IPS-20b (cell line): ENCODE data around the gene KLHL3.

Source experiments
- H3K27ac ChIP-seq: one replicate; pipeline ENCODE4 v1.5.1; 2013; ENCODE audit warnings: low read length
- H3K27me3 ChIP-seq: 2 replicates; pipeline ENCODE4 v1.6.1; 2013; ENCODE audit warnings: mild to moderate bottlenecking, low read length, inconsistent platforms; ENCODE audit not compliant: insufficient read depth
- H3K36me3 ChIP-seq: 2 replicates; pipeline ENCODE4 v1.6.1; 2013; ENCODE audit warnings: low read depth, mild to moderate bottlenecking, inconsistent platforms, low read length, moderate library complexity; ENCODE audit not compliant: insufficient read depth
- H3K4me1 ChIP-seq: 2 replicates; pipeline ENCODE4 v1.6.1; 2013; ENCODE audit warnings: mild to moderate bottlenecking, control low read depth, inconsistent platforms, low read length, moderate library complexity; ENCODE audit not compliant: insufficient read depth
- H3K4me3 ChIP-seq: 2 replicates; pipeline ENCODE4 v1.5.1; 2013; ENCODE audit warnings: mild to moderate bottlenecking, low read length, inconsistent platforms
- H3K9ac ChIP-seq: 2 replicates; pipeline ENCODE4 v1.6.1; 2013; ENCODE audit warnings: low read depth, mild to moderate bottlenecking, inconsistent platforms, low read length, moderate library complexity
- H3K9me3 ChIP-seq: 2 replicates; pipeline ENCODE4 v1.6.1; 2013; ENCODE audit warnings: mild to moderate bottlenecking, low read depth, low read length, inconsistent platforms; ENCODE audit not compliant: insufficient read depth

The KLHL3 gene

DNA sequence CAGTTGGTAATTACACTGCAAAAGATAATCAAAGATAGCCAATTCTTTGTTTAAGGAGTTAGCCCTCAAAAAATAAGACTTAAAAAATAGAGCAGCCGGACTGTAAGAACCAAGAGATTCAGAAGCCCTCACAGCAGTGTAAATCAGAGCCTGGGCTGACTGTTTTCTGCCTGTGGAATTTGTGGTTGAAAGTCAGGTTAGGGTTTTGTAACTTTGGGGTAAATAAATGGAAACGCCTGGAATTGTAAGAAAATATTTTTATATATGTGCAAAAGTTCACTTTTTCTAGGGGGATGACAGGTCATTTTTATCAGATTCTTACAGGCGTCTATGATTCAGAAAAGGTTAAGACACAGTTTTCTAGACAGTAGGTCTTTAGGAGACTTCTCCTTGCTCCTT lies 35.6 kb downstream of the KLHL3 start:
- H3K4me1 ChIP-seq, result no peaks in the 10 kb centered on the region
- H3K36me3 ChIP-seq, result peaks cover 11% of the 10 kb centered on the region; the same call in 1 of the 2 replicates
- H3K27me3 ChIP-seq, result no peaks in the 10 kb centered on the region
- H3K27ac ChIP-seq, result no peak overlapping the region
- no peaks in the 10 kb centered on the region for H3K9me3 ChIP-seq
- H3K9ac ChIP-seq, result no peak overlapping the region
- no peak overlapping the region for H3K4me3 ChIP-seq

DNA sequence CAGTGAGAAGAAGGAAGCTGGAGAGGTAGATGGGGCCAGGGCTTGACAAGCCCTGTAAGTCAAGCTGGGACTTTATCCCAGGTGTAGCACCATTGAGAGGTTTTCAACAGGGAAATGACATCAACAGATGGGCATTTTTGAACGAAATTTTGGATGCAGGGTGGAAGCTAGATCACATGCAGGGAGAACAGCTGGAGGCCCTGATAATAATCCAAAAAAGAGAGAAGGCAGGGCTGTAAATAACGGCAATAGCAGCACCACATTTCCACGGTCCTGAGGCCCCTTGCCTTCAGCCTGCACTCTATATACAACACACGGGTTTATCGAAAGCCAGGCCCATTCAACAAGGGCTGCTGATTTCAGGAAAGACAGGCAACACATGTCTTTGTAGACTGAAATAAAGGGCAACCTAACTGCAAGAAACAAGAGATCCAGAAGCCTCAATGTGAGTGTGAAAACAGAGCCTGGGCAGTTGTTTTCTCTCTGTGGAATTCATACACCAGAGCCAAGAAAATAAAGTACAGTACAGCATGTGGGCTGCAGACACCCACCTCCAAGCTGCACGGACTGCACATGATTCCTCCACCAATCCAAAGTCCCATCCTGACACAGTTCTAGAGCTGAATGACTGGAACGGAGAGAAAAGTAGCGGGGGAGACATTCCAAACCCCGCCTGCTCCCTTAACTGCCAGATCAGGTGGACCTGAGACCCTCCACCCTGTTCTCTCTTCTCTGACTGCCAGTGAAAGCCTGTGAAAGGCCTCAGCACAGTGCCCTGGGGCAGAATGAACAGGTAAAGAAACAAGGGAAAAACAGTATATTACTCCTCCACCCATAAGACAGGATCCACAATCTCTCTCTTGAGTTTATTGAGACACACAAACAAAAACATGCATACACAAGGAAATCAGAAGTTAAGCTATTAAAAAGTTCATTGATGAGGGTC lies 36.3 kb downstream of the KLHL3 start:
- Histone ChIP-seq H3K27ac (no peak overlapping the region), H3K4me1 (no peaks in the 10 kb centered on the region), H3K4me3 (no peak overlapping the region), H3K9ac (no peak overlapping the region), H3K36me3 (peaks cover 11% of the 10 kb centered on the region; the same call in 1 of the 2 replicates), H3K27me3 (no peaks in the 10 kb centered on the region), H3K9me3 (no peaks in the 10 kb centered on the region)

DNA sequence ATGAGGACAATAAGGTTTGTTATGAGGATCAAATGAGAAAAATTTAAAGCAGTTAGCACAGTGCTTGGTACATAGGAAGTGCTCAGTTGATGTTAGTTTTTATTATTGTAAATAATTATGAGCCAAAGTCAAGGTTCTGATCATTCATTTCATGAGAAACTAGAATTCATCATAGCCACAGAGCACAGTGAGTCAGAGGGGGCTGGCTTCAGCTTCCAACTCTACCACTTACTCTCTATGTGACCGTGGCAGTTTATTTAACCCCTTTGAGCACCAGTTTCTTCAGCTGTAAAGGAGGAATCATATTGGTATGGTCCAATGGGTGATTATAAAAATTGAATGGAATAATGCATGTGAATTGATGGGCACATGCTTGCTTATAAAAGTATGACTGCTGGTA lies 39.4 kb downstream of the KLHL3 start:
- Histone ChIP-seq H3K4me1 (no peaks in the 10 kb centered on the region), H3K9me3 (no peaks in the 10 kb centered on the region), H3K27me3 (no peaks in the 10 kb centered on the region), H3K9ac (no peak overlapping the region), H3K27ac (no peak overlapping the region), H3K36me3 (peaks cover 11% of the 10 kb centered on the region; the same call in 1 of the 2 replicates), H3K4me3 (no peak overlapping the region)

DNA sequence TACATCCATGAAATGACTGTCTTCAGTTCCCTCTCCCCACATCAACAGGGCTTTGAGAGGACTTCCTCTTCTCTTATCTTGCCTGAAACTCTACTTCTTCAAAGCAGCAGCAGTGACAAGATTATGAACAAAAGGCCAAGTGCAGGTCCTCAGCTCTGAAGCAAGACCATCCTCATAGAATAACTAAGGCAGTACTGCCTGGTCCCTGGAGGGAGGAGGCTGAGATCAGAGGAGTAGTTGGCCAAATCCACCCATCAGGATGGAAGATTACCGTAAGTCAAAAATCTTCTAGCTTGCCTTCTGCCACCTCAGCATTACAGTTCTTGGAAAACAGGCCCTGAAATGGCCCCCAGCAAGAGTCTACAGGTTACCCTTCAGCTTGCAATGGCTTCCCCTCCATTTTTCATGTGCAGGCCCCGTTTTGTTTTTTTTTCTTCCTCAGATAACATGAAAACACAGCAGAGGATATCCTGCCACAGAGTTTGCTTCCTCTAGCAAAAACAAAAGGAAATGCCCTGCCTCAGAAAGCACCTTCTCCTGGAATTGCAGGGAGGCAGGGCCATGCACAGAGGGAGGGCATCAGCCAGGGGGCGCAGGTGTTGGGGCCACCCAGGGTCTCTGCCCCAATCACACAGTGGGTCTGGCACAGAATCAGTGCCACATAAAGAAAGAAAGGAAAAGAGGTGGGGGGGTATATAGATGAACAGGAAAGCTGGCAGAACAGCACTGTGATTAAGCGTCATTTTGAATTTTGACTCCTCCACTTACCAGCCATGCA lies 40.0 kb downstream of the KLHL3 start:
- Histone ChIP-seq H3K27me3 (no peaks in the 10 kb centered on the region), H3K9ac (no peak overlapping the region), H3K4me3 (no peak overlapping the region), H3K9me3 (no peaks in the 10 kb centered on the region), H3K27ac (no peak overlapping the region), H3K36me3 (peaks cover 14% of the 10 kb centered on the region), H3K4me1 (no peaks in the 10 kb centered on the region)

DNA sequence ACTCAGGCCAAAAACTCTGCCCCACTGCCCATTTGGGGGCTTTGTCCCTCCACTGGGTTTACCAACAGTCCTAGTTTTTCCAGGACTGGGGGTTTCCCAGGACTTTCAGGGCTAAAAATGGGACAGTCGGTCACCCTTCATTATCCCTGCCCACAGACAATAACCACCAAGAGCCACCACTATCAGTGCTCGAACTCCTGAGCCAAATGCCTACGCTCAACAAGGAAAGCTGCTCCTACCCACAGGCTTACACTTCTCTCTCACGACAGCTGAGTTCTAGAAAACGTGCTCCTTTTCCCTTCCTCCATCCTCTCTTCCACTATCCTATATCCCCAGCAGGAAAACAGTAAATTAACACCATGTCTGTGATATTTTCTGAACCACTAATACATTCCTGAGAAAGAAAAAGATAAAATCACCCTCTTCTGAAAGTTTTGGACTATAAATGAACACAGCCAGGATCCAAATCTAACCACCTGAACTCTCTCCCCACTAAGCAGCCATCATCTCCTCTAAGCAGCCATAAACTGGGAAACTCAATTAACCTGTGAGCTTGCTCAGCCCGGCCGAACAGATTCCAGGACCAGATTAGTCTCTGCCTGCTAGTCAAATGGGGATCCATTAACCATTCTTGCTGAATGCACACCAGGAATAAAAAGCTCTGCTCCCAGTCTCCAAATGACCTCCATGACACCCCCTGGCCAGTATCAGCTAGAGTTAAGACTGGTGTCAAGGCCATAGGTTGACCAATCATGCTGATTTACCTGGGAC lies 41.8 kb downstream of the KLHL3 start:
- Histone ChIP-seq H3K36me3 (peaks cover 23% of the 10 kb centered on the region), H3K27me3 (no peaks in the 10 kb centered on the region)

DNA sequence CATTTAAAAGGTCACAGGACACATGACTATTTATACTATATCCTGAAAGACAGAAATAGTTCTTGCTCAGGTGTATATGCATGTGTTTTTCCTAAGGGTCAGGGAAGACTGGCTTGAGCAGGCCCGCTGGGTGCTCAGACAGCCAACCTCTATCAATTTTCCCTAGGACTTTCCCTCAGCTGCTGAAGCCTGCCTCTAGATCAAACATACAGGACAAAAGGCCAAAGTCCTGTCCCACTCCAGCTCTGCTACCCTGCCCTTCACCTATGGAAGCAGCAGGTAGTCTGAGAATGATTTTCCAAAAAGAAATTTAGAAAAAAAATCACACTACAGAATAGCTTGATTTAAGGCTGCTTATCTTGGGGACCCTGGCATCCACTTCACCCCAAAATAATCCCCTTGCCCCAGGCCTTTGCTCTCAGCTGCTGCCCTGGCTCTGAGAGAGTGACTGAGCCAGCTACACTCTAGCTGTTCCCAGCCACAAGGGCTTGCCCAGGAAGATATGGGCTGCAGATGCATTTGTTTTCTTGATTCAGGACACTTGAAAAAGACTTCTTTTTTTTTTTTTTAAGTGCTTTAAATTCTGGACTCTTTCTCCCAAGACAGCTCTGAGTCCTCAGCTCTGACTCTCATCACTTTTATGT lies 42.5 kb downstream of the KLHL3 start:
- no peak overlapping the region for H3K4me3 ChIP-seq
- no peaks in the 10 kb centered on the region for H3K9me3 ChIP-seq
- H3K27ac ChIP-seq, result no peak overlapping the region
- H3K4me1 ChIP-seq, result no peaks in the 10 kb centered on the region
- peaks cover 22% of the 10 kb centered on the region for H3K36me3 ChIP-seq
- no peaks in the 10 kb centered on the region for H3K27me3 ChIP-seq
- no peak overlapping the region for H3K9ac ChIP-seq

More for the DNA sequence above, 41.8 kb downstream of the KLHL3 start:
- H3K9ac ChIP-seq, result no peak overlapping the region
- no peaks in the 10 kb centered on the region for H3K4me1 ChIP-seq
- H3K27ac ChIP-seq, result peak overlapping the region; percentile 23
- no peak overlapping the region for H3K4me3 ChIP-seq
- no peaks in the 10 kb centered on the region for H3K9me3 ChIP-seq

DNA sequence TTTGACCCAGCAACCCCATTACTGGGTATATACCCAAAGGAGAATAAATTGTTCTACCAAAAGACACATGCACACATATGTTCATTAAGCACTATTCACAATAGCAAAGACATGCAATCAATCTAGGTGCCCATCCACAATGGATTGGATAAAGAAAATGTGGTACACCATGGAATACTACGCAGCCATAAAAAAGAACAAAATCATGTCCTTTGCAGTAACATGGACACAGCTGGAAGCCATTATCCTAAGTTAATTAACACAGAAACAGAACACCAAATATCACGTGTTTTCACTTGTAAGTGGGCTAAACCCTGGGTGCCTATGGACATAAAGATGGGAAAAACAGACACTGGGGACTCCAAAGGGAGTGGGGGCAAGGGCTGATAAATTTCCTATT lies 46.6 kb downstream of the KLHL3 start:
- Histone ChIP-seq H3K9ac (no peak overlapping the region), H3K4me1 (no peaks in the 10 kb centered on the region), H3K9me3 (no peaks in the 10 kb centered on the region), H3K4me3 (no peak overlapping the region), H3K36me3 (peaks cover 14% of the 10 kb centered on the region; the same call in 1 of the 2 replicates), H3K27ac (no peak overlapping the region), H3K27me3 (no peaks in the 10 kb centered on the region)

DNA sequence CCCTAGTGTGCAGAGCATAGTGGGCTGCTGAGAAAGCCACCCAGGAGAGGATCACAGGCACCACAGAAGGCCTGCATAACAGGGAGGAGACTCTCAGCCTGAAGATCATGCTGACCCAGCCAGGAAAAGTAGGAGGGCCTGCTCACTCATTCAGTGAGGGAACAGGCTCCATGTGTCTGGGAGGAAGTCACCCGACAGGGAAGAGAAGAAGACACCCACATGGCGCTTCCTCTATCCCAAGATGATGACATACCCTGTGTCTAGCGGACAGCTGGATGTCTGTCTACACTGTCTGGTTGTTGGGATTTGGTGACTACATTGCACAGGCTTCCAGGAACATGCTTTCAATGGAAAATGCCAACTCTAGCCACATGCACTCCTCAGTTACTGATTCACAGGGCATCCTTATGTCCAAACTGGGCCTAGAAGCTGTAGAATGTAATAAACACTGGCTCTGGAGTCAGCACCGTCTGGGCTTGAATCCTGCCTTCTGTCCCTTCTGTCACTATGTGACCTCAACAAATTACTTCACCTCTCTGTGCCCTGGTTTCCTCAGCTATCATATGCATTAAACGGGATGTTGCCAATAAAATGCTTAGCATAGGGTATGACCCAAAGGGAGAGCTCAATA lies 47.6 kb downstream of the KLHL3 start:
- Histone ChIP-seq H3K27me3 (no peaks in the 10 kb centered on the region), H3K9me3 (no peaks in the 10 kb centered on the region), H3K4me1 (no peaks in the 10 kb centered on the region), H3K36me3 (peaks cover 15% of the 10 kb centered on the region; the same call in 1 of the 2 replicates), H3K27ac (no peak overlapping the region), H3K9ac (no peak overlapping the region), H3K4me3 (no peak overlapping the region)

DNA sequence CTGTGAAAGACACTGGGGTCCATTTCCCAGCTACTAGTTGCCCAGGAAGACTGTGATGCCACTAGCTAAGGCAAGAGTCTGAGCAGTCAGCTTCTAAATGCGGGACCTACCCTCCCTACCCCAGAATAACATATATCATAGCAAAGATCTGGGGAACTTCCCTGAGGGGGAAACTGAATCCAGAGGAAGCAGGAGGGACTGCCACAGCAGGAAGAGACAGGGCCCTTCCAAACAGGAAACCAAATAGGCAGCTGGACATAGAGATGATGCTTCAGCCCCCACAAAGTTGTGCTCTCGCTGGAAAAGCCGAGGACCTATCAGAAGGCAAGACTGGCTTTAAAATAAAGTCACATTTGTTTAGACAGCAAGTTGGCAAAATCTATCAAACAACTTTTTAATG lies 51.1 kb downstream of the KLHL3 start:
- Histone ChIP-seq H3K4me3 (no peak overlapping the region), H3K36me3 (0 out of 2 replicates have a peak, but pooled peaks cover 9% of the 10 kb centered on the region), H3K4me1 (no peaks in the 10 kb centered on the region)

DNA sequence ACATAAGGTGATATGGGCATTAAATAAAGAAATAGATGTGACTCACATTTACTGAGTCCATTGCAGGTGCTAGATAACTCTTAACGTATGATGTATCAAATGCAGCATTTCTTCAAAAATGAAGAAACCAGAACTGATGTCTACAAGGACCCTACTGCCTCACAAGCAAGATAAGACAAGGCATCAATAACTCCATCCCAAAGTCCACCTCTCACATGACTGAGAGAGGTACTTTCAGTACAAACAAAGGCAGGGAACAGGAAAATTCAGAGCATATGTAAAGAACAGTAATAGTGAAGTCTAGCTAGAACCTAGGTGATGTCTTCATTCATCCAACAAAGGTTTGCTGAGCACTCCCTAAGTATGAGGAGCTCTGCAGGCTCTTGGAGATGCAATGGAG lies 54.7 kb downstream of the KLHL3 start:
- Histone ChIP-seq H3K36me3 (peaks cover 11% of the 10 kb centered on the region; the same call in 1 of the 2 replicates), H3K4me3 (no peak overlapping the region), H3K27me3 (no peaks in the 10 kb centered on the region), H3K9ac (no peak overlapping the region), H3K27ac (no peak overlapping the region), H3K9me3 (no peaks in the 10 kb centered on the region), H3K4me1 (no peaks in the 10 kb centered on the region)

More for the DNA sequence above, 51.1 kb downstream of the KLHL3 start:
- no peaks in the 10 kb centered on the region for H3K9me3 ChIP-seq
- H3K27me3 ChIP-seq, result no peaks in the 10 kb centered on the region
- H3K9ac ChIP-seq, result no peak overlapping the region
- H3K27ac ChIP-seq, result no peak overlapping the region
